Ovary (tissue), 9 donors: ENCODE measurements around the gene CACNG1. TPM values are rescaled to one million over a fixed set of nuclear protein-coding genes. Genes with fewer than 3 reads are reported as not detected.

Source experiments
- DNase-seq, 5 donors: peaks; one replicate each; pipeline ENCODE4 v3.0.0-alpha.2; 2019 to 2020
- H3K27ac ChIP-seq, 2 donors: fragments of 200-600 bp; one replicate each; pipeline versions ENCODE4 v1.5.1 to v1.8.0; 2019 to 2022
- H3K27me3 ChIP-seq: fragments of 200-600 bp; one replicate; pipeline ENCODE4 v1.8.0; 2022
- H3K36me3 ChIP-seq: fragments of 200-600 bp; sonication (generic); one replicate; pipeline ENCODE4 v1.5.1; 2019
- H3K4me1 ChIP-seq: one replicate; pipeline ENCODE4 v1.8.1; 2013; ENCODE audit warnings: mild to moderate bottlenecking, moderate library complexity; ENCODE audit not compliant: insufficient read depth
- H3K4me3 ChIP-seq: fragments of 200-600 bp; sonication (generic); one replicate; pipeline ENCODE4 v1.5.1; 2017
- H3K9me3 ChIP-seq, 2 donors: fragments of 200-600 bp in 1 of 2; sonication (generic) in 1 of 2; one replicate each; pipeline versions ENCODE4 v1.5.1 to v1.8.1; 2013 to 2019; ENCODE audit warnings: mild to moderate bottlenecking in 1 of 2, moderate library complexity in 1 of 2
- EP300 ChIP-seq: sonication (generic); formaldehyde crosslinking; IDR thresholded peaks from one replicate; pipeline ENCODE4 v1.6.1; 2017; ENCODE audit warnings: antibody characterized with exemption
- POLR2A ChIP-seq: fragments of 450-650 bp; IDR thresholded peaks from one replicate; pipeline ENCODE4 v1.6.1; 2017; ENCODE audit warnings: antibody characterized with exemption, mild to moderate bottlenecking, moderate library complexity
- WGBS, 3 donors: extraction: QIAGEN DNeasy Blood & Tissue Kit in 1 of 3; methylation state at CpG; one replicate each; pipeline versions ENCODE4 v1.1.5 to v1.1.7; 2013 to 2017; 5-methylcytosine and 5-hydroxymethylcytosine counted together
- intact Hi-C, 4 donors: fragments of 100-400 bp; cut with DNase I; formaldehyde crosslinking; loops; one replicate each; pipeline versions ENCODE4 v1.11.0 to v1.15.1; 2022 to 2023
- polyA plus RNA-seq, 2 donors: library from polyadenylated mRNA; stranded (reverse); fragments of 200-250 nt in 1 of 2; fragments of 350-450 nt in 1 of 2; fragmentation: Illumina TruSeq in 1 of 2; extraction: RNeasy Lipid Tissue Mini Kit (QIAGEN cat#74804) in 1 of 2; gene quantifications; one replicate each; pipeline ENCODE4 v1.2.3, GENCODE V29; 2013 to 2014
- total RNA-seq, 7 donors: library from RNA; depleted of rRNA in 2 of 7; stranded (reverse); fragments of >200 nt in 2 of 7; fragmentation: NEBNext Ultra II Directional in 3 of 7; extraction: Animal tissue kit (Norgen Biotek cat#: 25700) in 3 of 7; gene quantifications; one replicate each; pipeline versions ENCODE4 v1.1.0 to v1.2.4, GENCODE V29; 2016 to 2023
- TF ChIP-seq, protein P1 (sequence below), 3 donors: fragments of 450-650 bp in 2 of 3; fragments of 200-600 bp in 1 of 3; IDR thresholded peaks; one replicate each; pipeline versions ENCODE4 v1.5.1 to v1.8.0; 2016 to 2022; ENCODE audit warnings: antibody characterized with exemption in 3 of 3, mild to moderate bottlenecking in 1 of 3
- donor health status: DM: no; HTN: no; CAD: no; lungs with moderate emphysema.
- donor health status: DM: no; HTN: no; CAD: no.
- donor health status: Bipolar disorder and iron deficiency.
- donor health status: DM: yes; HTN: yes; CAD: no.
- donor health status: DM: no; HTN: no; CAD: no.
- donor health status: DM: yes; HTN: yes; CAD: no.

The CACNG1 gene
- total and polyA plus RNA-seq, 9 donors, result 0.46 TPM; not detected in 8

DNA sequence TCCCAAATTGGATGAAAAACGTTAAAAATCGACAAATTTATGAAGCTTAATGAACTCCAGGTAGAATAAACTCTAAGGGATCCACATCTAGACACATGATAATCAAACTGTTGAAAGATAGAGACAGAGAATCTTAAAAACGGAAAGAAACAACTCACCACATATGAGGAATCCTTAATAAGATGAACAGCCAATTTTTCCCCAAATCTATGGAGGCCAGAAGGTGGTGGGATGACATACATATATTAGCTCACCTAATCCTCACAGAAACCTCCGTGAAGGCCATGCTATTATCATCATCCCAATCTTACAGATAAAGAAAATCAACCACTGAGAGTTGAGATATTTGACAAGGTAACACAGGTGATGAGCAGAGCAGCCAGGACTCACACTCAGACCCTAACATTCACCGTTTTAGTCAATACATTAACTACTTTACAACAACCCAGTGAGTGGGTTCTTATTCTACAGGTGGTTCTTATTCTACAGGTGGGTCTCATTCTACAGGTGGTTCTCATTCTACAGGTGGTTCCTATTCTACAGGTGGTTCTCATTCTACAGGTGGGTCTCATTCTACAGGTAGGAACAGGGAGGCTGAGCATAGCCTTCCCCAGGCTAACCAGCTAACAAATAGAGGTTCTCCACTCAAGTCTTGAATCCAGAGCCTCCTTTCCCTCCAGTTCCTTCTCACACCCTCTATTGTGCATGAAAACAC, 4.8 kb downstream of the CACNG1 start:
- intact Hi-C loops, result no loop called here
- Histone ChIP-seq H3K27me3 (no peaks in the 10 kb centered on the region), H3K9me3 (no peaks in the 10 kb centered on the region), H3K4me3 (no peak overlapping the region), H3K36me3 (no peaks in the 10 kb centered on the region), H3K27ac (no peak overlapping the region), H3K4me1 (no peaks in the 10 kb centered on the region)
- TF ChIP-seq EP300 (no peak), POLR2A (no peak)
- TF ChIP-seq, protein P1, sequence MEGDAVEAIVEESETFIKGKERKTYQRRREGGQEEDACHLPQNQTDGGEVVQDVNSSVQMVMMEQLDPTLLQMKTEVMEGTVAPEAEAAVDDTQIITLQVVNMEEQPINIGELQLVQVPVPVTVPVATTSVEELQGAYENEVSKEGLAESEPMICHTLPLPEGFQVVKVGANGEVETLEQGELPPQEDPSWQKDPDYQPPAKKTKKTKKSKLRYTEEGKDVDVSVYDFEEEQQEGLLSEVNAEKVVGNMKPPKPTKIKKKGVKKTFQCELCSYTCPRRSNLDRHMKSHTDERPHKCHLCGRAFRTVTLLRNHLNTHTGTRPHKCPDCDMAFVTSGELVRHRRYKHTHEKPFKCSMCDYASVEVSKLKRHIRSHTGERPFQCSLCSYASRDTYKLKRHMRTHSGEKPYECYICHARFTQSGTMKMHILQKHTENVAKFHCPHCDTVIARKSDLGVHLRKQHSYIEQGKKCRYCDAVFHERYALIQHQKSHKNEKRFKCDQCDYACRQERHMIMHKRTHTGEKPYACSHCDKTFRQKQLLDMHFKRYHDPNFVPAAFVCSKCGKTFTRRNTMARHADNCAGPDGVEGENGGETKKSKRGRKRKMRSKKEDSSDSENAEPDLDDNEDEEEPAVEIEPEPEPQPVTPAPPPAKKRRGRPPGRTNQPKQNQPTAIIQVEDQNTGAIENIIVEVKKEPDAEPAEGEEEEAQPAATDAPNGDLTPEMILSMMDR (IDR thresholded peaks at IDR 0.05), result no peak
- 74 to 85% (median 80%) methylated on average over 5 of the region's 5 CpGs for WGBS, 3 donors
- DNase-seq, result no peak

GRCh38 chr17:67050066-67050465, 5.7 kb downstream of the CACNG1 start:
- intact Hi-C loops, result no loop called here
- no peak for TF ChIP-seq EP300
- TF ChIP-seq, protein P1 (IDR thresholded peaks at IDR 0.05), result no peak
- no peak for TF ChIP-seq POLR2A
- Histone ChIP-seq H3K4me1 (no peaks in the 10 kb centered on the region), H3K27me3 (no peaks in the 10 kb centered on the region), H3K9me3 (no peaks in the 10 kb centered on the region), H3K4me3 (no peak overlapping the region), H3K36me3 (no peaks in the 10 kb centered on the region), H3K27ac (no peak overlapping the region)
- WGBS, 3 donors, result 91 to 100% (median 91%) methylated on average over 1 of the region's 1 CpG
- no peak for DNase-seq

DNA sequence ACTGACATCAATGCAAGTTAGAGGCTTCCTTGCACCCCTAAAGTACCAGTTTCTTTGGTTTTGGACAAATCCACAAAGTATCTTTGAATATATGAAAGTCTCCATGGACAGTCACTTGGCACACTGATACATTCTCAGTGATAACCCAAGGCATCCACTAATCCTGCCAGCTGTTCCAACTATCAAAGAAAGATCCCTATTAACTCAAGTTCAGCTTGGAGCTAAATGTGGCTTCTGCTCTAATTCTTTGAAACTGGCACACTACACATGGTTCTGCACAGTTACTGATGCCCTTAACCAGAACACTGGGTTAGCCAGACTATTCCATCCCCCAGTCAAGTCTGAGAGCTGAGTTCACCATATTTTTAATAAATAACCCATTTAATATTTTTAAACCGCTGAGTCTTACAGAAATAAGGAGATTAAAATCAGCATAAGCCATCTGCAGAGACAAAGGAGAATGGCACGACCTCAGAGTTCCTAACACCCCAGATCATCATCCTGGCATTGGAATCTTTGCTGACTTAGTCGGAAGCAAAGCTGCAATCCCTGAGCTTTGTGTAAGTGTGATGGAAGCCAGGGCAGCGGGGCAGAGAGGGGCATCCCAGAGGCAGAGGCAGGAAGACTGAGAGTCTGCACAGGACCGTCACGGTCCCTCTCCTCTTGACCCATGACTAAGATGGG, 6.3 kb downstream of the CACNG1 start:
- H3K27me3 ChIP-seq, result no peaks in the 10 kb centered on the region
- intact Hi-C loops, result no loop called here
- no peak overlapping the region for H3K4me3 ChIP-seq
- H3K27ac ChIP-seq, result no peak overlapping the region
- no peaks in the 10 kb centered on the region for H3K9me3 ChIP-seq
- no peak for TF ChIP-seq EP300
- TF ChIP-seq, protein P1 (IDR thresholded peaks at IDR 0.05), result no peak
- TF ChIP-seq POLR2A, result no peak
- DNase-seq, result no peak
- no peaks in the 10 kb centered on the region for H3K36me3 ChIP-seq
- WGBS, 3 donors, result 74 to 90% (median 76%) methylated on average over 6 of the region's 6 CpGs
- no peaks in the 10 kb centered on the region for H3K4me1 ChIP-seq

- no peak for DNase-seq
- Histone ChIP-seq H3K4me1 (no peaks in the 10 kb centered on the region), H3K9me3 (no peaks in the 10 kb centered on the region), H3K36me3 (no peaks in the 10 kb centered on the region), H3K27ac (no peak overlapping the region), H3K27me3 (no peaks in the 10 kb centered on the region), H3K4me3 (no peak overlapping the region)
- TF ChIP-seq, protein P1 (IDR thresholded peaks at IDR 0.05), result no peak
- intact Hi-C loops, result no loop called here
- 69 to 74% (median 71%) methylated on average over 4 of the region's 4 CpGs for WGBS, 3 donors
Measured at GRCh38 chr17:67051155-67051538, 6.8 kb downstream of the CACNG1 start.
